DOHH2 (cell line): ENCODE results near the gene USP28.

Experiments
- H3F3A ChIP-seq: fragments of 200-600 bp; sonication (generic), shearing (Covaris generic); 2 replicates; pipeline ENCODE4 v1.6.0; 2016; ENCODE audit warnings: antibody characterized with exemption, mild to moderate bottlenecking; ENCODE audit not compliant: control insufficient read depth, insufficient read depth
- H3K27ac ChIP-seq: fragments of 200-600 bp; sonication (generic); 2 replicates; pipeline ENCODE4 v1.5.1; 2014; ENCODE audit warnings: low read depth, mild to moderate bottlenecking, low read length, moderate library complexity
- H3K27me3 ChIP-seq: fragments of 200-600 bp; sonication (generic); 2 replicates; pipeline ENCODE4 v1.6.1; 2014; ENCODE audit warnings: mild to moderate bottlenecking, low read length, mixed read lengths; ENCODE audit not compliant: control insufficient read depth
- H3K36me3 ChIP-seq: fragments of 200-600 bp; sonication (generic); 2 replicates; pipeline ENCODE4 v1.6.1; 2014; ENCODE audit warnings: mild to moderate bottlenecking, low read length, moderate library complexity, mixed read lengths; ENCODE audit not compliant: control insufficient read depth
- H3K4me1 ChIP-seq: fragments of 200-600 bp; sonication (generic); 2 replicates; pipeline ENCODE4 v1.6.1; 2014; ENCODE audit warnings: mild to moderate bottlenecking, low read length, mixed read lengths; ENCODE audit not compliant: control insufficient read depth
- H3K4me2 ChIP-seq: fragments of 200-600 bp; sonication (generic); 2 replicates; pipeline ENCODE4 v1.6.0; 2014; ENCODE audit warnings: mild to moderate bottlenecking, low read length, moderate library complexity
- H3K4me3 ChIP-seq: fragments of 200-600 bp; sonication (generic); 2 replicates; pipeline ENCODE4 v1.5.1; 2014; ENCODE audit warnings: mild to moderate bottlenecking, low read length, mixed read lengths
- H3K79me2 ChIP-seq: fragments of 200-600 bp; sonication (generic); 2 replicates; pipeline ENCODE4 v1.6.1; 2014; ENCODE audit warnings: mild to moderate bottlenecking, low read length, mixed read lengths; ENCODE audit not compliant: control insufficient read depth
- H3K9me2 ChIP-seq: fragments of 200-600 bp; sonication (generic); replicated peaks from 2 replicates; pipeline ENCODE4 v1.6.1; 2014; ENCODE audit warnings: mild to moderate bottlenecking, low read length, mixed read lengths; ENCODE audit not compliant: control insufficient read depth
- H3K9me3 ChIP-seq: fragments of 200-600 bp; sonication (generic); 2 replicates; pipeline ENCODE4 v1.6.1; 2014; ENCODE audit warnings: antibody characterized with exemption, low read length, mixed read lengths; ENCODE audit not compliant: control insufficient read depth, insufficient read depth
- H4K20me1 ChIP-seq: fragments of 200-600 bp; sonication (generic); 2 replicates; pipeline ENCODE4 v1.6.0; 2014; ENCODE audit warnings: low read depth, mild to moderate bottlenecking, antibody characterized with exemption, low read length, moderate library complexity; ENCODE audit not compliant: control insufficient read depth, insufficient read depth
- CTCF ChIP-seq: fragments of 200-600 bp; sonication (generic); IDR thresholded peaks from one replicate; pipeline ENCODE4 v1.5.1; 2014; ENCODE audit warnings: antibody characterized with exemption, mild to moderate bottlenecking, low read depth, low read length; ENCODE audit not compliant: poor library complexity, severe bottlenecking
- EZH2phosphoT487 ChIP-seq: fragments of 200-600 bp; sonication (generic); IDR thresholded peaks from 2 replicates; pipeline ENCODE4 v1.6.1; 2017; ENCODE audit warnings: borderline replicate concordance, mild to moderate bottlenecking, antibody characterized with exemption, low read length, moderate library complexity, mixed read lengths

The USP28 gene

DNA sequence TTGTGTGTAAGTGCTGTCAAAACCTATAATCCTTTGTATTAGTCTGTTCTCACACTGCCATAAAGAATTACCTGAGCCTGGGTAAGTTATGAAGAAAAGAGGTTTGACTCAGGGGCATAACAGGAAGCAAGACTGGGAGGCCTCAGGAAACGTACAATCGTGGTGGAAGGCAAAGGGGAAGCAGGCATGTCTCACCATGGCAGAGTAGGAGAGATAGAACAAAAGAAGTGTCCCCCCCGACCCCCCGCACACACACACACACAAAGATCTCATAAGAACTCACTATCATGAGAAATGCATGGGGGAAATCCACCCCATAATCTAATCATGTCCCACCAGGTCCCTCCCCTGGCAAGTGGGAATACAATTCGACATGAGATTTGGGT lies 2.3 kb upstream of the USP28 start:
- Histone ChIP-seq H3K4me3 (peak overlapping the region; percentile 85; the same call in 1 of the 2 replicates), H3K79me2 (peaks cover 36% of the 10 kb centered on the region), H3K9me3 (no peaks in the 10 kb centered on the region), H3K36me3 (peaks cover 6% of the 10 kb centered on the region), H3K4me1 (peaks cover 37% of the 10 kb centered on the region), H3K27me3 (no peaks in the 10 kb centered on the region), H3K27ac (no peak overlapping the region), H3K9me2 (no peaks in the 10 kb centered on the region), H3F3A (no peaks in the 10 kb centered on the region), H3K4me2 (peak overlapping the region; percentile 69), H4K20me1 (0 out of 2 replicates have a peak, but pooled peaks cover 2% of the 10 kb centered on the region)
- TF ChIP-seq EZH2phosphoT487 (no peak), CTCF (no peak)

DNA sequence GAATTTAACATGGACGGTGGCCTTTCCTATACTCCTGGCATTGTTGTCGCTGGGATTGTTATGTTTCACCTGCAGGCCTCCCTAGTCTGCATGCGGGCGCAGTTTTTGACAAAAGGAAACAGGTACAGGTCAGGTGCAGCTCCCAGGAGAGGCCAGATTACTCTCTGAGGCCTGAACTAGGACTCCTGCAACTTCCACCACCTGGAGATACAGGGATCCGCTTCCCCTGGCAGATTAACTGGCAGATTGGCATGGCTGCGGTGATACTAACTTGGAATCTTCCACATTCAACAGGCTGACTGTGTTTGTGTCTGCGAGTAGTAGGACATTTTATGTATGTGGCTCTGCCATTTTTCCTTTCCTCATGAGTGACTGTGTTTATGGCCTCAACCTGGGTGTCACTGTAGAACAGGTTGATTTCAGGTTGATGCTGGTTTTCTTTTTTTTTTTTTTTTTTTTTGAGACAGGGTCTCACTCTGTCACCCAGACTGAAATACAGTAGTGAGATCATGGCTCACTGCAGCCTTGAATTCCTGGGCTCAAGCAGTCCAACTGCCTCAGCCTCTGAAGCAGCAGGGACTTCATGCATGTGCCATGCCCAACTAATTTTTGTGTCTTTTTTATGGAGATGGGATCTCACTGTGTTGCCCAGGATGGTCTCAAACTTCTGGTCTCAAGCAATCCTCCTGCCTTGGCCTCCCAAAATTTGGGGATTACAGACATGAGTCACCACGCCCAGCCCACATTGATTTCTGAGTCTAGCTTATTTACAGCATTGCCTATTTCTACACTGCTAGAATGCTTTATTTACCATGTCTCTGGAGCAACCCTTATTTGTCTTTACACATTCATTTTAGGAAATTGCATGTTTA lies 1.7 kb upstream of the USP28 start:
- Histone ChIP-seq H3K27me3 (no peaks in the 10 kb centered on the region), H3K4me2 (peak overlapping the region; percentile 69), H3F3A (no peaks in the 10 kb centered on the region), H4K20me1 (0 out of 2 replicates have a peak, but pooled peaks cover 4% of the 10 kb centered on the region), H3K79me2 (peaks cover 42% of the 10 kb centered on the region), H3K36me3 (peaks cover 6% of the 10 kb centered on the region), H3K27ac (peak overlapping the region; percentile 59; the same call in 1 of the 2 replicates), H3K9me3 (no peaks in the 10 kb centered on the region), H3K9me2 (no peaks in the 10 kb centered on the region), H3K4me1 (peaks cover 42% of the 10 kb centered on the region), H3K4me3 (peak overlapping the region; percentile 85)
- TF ChIP-seq EZH2phosphoT487: no peak

DNA sequence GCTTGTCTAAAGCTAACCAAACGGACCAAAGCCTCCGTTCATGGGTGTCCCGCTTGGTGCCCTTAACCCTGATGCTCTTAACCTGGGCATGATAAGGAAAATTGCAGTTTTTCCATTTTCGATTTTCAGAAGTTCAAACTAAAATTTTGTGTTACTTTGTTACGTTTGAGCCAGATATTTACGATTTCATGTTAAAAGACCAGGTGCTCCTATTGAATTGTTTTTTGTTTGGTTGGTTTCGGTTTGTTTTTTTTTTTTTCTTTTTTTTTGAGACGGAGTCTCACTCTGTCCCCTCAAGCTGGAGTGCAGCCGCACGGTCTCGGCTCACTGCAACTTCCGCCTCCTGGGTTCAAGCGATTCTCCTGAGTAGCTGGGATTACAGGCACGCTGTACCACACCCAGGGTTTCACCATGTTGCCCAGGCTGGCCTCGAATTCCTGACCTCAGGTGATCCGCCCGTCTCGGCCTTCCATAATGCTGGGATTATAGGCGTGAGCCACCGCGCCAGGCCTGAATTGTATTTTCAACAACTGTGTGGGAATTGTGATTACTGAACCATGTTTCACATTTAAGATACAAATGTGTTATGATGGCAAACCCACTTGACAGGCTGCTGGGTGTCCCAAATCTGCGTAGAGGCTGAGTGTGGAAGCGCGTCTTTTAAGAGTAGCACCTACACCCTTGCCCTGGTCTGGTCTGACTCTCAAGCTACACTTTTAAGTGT lies 864 bp upstream of the USP28 start:
- Histone ChIP-seq H3K4me2 (peak overlapping the region; percentile 69), H3K9me3 (no peaks in the 10 kb centered on the region), H3F3A (no peaks in the 10 kb centered on the region), H3K79me2 (peaks cover 50% of the 10 kb centered on the region), H3K4me3 (peak overlapping the region; percentile 85), H3K27ac (peak overlapping the region; percentile 59), H4K20me1 (0 out of 2 replicates have a peak, but pooled peaks cover 4% of the 10 kb centered on the region), H3K9me2 (no peaks in the 10 kb centered on the region), H3K36me3 (peaks cover 9% of the 10 kb centered on the region), H3K4me1 (peaks cover 50% of the 10 kb centered on the region), H3K27me3 (no peaks in the 10 kb centered on the region)
- no peak for TF ChIP-seq EZH2phosphoT487
- no peak for TF ChIP-seq CTCF
